GM12873 (cell line): ENCODE measurements around the gene CRTAC1.

Experiments used
- TF ChIP-seq, protein P1 (sequence below): IDR thresholded peaks from 2 replicates; pipeline ENCODE4 v1.5.1; 2012; ENCODE audit warnings: low read depth, mild to moderate bottlenecking, moderate library complexity, low read length, control low read depth; ENCODE audit not compliant: insufficient read depth; ENCODE audit errors: missing control alignments

CRTAC1 gene

DNA sequence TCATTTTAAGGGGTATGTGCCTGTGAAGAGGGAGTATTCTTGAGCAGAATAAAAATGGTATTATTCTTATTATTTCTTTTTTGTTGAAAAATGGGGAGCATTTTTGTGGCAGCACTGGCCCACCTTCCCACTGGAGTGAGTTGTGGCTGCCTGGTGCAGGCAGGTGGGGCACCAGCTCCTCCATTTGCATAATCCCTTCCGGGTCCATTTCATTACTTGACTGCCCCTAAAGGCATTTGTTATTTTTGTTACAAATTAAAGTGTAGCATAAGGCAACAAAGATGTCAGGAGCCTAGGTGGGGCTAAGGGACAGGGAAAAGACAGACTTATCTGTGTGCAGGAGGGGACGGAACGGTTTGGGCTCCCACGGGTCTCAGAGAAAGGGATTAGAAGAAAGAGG lies 154.0 kb downstream of the CRTAC1 start:
- TF ChIP-seq, protein P1, sequence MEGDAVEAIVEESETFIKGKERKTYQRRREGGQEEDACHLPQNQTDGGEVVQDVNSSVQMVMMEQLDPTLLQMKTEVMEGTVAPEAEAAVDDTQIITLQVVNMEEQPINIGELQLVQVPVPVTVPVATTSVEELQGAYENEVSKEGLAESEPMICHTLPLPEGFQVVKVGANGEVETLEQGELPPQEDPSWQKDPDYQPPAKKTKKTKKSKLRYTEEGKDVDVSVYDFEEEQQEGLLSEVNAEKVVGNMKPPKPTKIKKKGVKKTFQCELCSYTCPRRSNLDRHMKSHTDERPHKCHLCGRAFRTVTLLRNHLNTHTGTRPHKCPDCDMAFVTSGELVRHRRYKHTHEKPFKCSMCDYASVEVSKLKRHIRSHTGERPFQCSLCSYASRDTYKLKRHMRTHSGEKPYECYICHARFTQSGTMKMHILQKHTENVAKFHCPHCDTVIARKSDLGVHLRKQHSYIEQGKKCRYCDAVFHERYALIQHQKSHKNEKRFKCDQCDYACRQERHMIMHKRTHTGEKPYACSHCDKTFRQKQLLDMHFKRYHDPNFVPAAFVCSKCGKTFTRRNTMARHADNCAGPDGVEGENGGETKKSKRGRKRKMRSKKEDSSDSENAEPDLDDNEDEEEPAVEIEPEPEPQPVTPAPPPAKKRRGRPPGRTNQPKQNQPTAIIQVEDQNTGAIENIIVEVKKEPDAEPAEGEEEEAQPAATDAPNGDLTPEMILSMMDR = no peak

- TF ChIP-seq, protein P1 = no peak
These were observed 155.0 kb downstream of the CRTAC1 start for GRCh38 chr10:97875391-97875790.

DNA sequence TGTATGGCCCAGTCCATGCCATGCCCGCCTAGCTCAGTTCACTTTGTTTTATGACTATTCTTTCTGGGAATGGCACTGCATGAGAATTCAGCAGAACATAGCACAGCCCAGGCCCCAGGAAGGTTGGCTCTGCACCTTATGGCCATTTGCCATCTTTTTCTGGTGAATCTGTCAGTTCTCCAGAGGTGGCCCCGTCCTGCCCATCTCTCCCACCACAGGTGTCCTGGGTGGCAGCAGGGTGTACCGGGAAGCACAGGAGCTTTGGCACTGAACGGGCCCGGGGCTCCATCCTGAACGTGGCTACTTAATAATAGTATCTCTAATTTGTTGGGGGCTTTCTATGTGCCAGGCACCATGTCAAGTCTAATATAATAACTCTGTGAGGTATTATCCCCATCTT lies 156.1 kb downstream of the CRTAC1 start:
- TF ChIP-seq, protein P1 = no peak

DNA sequence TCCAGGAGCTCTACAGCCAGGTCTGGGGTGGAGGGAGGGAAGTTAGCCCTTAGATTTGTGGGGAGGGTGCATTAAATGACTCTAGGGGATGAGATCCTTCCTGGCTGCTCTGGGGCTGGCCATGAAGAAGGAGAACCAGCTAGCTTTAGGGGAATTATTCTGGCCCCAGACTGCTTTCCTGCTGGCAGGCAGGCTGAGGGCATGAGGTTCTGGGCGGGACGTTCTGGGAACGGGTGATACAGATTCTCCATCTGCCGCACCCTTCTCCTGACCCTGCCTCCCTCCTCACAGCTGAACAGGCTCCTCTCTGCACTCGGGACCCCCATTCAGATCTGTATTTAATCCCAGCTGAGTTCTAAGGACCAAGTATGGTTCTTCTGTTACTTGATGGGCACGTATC lies 156.9 kb downstream of the CRTAC1 start:
- TF ChIP-seq, protein P1 = no peak

GRCh38 chr10:97870990-97871389 lies 159.4 kb downstream of the CRTAC1 start:
- TF ChIP-seq, protein P1 = no peak

DNA sequence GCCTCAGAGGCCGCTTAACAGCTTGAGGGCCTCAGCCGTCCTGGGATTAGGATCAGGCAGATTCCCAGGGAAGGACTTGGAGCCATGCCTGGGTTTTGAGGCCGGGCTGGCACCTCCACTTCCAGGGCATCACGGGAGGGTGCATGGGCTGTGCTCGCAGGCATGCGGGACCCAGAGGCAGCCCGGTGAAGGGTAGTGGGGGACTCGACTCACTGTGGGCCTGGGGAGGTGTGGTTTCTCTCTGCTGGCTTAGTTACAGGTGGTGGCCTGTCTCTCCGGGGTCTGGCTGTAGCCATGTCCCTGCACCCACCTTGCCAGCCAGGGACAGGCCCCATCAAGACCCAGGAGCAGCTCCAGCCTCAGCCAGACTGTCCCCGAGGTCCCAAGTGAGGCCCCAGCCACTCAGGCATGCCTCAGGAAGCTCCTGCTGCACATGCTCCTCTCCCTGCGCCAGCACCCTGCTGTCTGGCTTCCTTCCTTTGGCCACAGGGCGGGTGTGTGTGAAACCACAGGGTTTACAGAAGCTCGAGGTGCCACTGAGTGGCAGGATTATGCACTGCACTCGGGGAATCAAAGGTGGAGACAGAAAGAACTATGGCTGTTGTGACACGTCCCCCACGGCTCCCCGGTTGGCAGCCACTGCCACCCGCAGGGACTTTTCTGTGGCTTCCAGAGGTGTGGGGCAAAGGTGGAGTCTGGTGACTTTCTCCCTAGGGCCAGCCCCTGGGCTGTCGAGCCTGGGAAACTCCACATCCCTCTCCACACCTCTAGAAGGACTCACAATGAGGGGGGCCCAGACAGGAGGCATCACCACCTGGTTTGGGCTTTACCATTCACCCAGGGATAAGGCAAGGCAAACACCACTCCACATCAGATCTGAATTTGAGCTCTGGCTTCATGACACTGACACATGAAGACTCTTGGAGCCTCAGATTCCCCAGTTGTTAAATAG lies 161.1 kb downstream of the CRTAC1 start:
- TF ChIP-seq, protein P1 = peak; percentile 77

GRCh38 chr10:97868134-97868685 lies 162.2 kb downstream of the CRTAC1 start:
- TF ChIP-seq, protein P1 = no peak
